Activated CD4-positive, alpha-beta T cell treated with anti-CD3 and anti-CD28 coated beads, Interleukin-2, amount 10 ng/mL, durations not matched to agents 24 days and 14 days (primary cell): ENCODE measurements around the gene REPIN1. TPM values are rescaled to one million over a fixed set of nuclear protein-coding genes. Genes with fewer than 3 reads are reported as not detected.

Experiments used
- DNase-seq: peaks from one replicate; pipeline ENCODE4 v3.0.0; 2022
- H3K27ac Mint-ChIP-seq: one replicate; pipeline ENCODE4 v1.8.0; 2022; ENCODE audit warnings: mild to moderate bottlenecking, mixed read lengths
- H3K27me3 Mint-ChIP-seq: one replicate; pipeline ENCODE4 v1.8.0; 2022; ENCODE audit warnings: mixed read lengths
- H3K36me3 Mint-ChIP-seq: one replicate; pipeline ENCODE4 v1.8.0; 2022; ENCODE audit warnings: low read depth, mild to moderate bottlenecking, mixed read lengths
- H3K4me1 Mint-ChIP-seq: one replicate; pipeline ENCODE4 v1.8.0; 2021; ENCODE audit warnings: mixed read lengths
- H3K4me3 Mint-ChIP-seq: one replicate; pipeline ENCODE4 v1.8.0; 2022; ENCODE audit warnings: mild to moderate bottlenecking, moderate library complexity, mixed read lengths
- H3K9me3 Mint-ChIP-seq: one replicate; pipeline ENCODE4 v1.8.0; 2021; ENCODE audit warnings: mixed read lengths
- intact Hi-C: fragments of 100-400 bp; cut with micrococcal nuclease; formaldehyde crosslinking; loops from one replicate; pipeline ENCODE4 v1.15.1; 2023
- total RNA-seq: library from RNA; stranded (reverse); gene quantifications from 2 replicates; pipeline ENCODE4 v1.2.3, GENCODE V29; 2022

The REPIN1 gene
- total RNA-seq, 1 donor from 2014 or later, result 79.7 TPM

DNA sequence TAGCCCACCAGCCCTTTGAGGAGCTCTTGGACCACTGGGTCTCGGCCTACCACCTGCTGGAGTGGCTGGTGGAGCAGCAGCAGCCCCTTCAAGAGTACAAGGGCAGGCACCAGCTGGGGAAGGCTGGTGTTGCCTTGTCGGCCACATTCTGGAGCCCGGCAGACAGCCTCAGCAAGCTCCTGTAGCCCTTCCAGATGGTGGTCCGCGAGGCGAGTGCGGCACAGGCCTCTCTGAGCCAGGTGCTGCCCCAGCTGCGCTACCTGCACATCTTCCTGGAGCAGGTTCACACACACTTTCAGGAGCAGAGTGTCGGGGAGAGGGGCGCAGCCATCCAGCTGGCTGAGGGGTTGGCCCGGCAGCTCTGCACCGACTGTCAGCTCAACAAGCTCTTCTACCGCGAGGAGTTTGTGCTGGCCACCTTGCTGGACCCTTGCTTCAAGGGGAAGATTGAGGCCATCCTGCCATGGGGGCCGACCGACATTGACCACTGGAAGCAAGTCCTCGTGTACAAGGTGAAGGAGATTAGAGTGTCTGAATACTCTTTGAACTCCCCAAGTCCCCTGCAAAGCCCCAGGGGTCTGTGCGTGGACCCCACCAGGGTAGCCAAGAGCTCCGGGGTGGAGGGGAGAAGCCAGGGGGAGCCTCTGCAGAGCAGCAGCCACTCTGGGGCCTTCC, 38.3 kb upstream of the REPIN1 start:
- no peak overlapping the region for H3K4me3 Mint-ChIP-seq
- H3K4me1 Mint-ChIP-seq, result peaks cover 6% of the 10 kb centered on the region
- H3K36me3 Mint-ChIP-seq, result peaks cover 35% of the 10 kb centered on the region

DNA sequence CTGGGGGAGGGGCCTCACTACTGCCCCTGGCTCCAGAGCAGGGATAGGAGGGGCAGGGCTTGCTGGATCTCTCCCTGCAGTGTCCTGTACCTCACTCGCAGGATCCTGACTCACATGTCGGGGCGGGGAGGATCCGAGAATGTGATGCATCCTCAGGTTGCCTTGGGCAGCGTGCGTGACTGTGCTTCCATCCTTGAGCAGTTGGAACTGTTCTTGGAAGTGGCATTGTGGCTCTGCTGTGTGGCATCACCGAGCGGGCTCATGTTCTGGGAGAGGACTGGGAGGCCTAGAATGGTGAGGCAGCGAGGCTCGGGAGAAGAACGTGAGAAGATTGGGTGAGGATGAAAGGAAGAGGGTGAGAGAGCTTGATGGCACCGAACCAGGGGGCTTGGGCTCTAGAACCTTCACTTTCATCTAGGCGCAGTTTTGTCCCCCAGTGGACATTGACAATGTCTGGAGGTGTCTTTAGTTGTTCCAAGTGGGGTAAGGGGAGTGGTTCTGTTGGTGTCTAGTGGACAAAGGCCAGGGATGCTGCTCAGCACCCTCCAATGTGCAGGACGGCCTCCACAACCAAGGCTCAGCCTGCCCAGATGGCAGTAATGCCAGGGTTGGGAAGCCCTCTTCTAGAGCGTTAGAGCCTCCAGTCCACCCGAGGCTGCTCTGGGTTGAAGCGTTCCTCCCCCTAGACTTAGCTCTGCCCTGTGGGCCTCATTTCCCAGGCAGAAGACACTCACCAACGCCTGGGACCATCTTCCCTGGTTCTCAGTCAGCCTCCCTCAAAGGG, 35.6 kb upstream of the REPIN1 start:
- no peak overlapping the region for H3K27ac Mint-ChIP-seq

More for the DNA sequence above, 38.3 kb upstream of the REPIN1 start:
- intact Hi-C loops, result no loop called here
- no peaks in the 10 kb centered on the region for H3K27me3 Mint-ChIP-seq
- no peak overlapping the region for H3K27ac Mint-ChIP-seq
- H3K9me3 Mint-ChIP-seq, result no peaks in the 10 kb centered on the region
- DNase-seq, result no peak

DNA sequence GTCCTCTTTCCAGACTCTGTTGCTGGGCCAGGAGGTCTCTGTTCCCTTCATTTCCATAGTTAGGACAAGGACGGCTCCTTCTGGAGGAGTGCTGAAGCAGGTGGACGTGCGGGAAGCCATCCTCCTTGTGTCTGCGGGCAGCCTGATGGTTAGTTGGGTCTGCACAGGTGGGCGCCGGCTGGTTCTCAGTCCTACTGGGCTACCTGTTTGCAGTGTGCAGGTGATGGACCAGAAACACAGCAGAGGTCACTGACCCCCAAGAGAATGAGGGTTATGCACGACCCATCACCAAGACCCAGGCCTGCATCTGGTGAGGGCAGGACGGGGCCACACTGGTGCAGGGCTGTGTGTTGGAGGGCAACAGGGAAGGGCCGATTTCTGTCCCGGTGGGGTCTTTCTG, 35.0 kb upstream of the REPIN1 start:
- Mint-ChIP-seq H3K9me3 (no peaks in the 10 kb centered on the region), H3K4me3 (no peak overlapping the region), H3K36me3 (peaks cover 16% of the 10 kb centered on the region), H3K27ac (no peak overlapping the region), H3K27me3 (no peaks in the 10 kb centered on the region), H3K4me1 (no peaks in the 10 kb centered on the region)
- intact Hi-C loops, result no loop called here
- DNase-seq, result no peak

More for the DNA sequence above, 35.6 kb upstream of the REPIN1 start:
- Mint-ChIP-seq H3K4me1 (no peaks in the 10 kb centered on the region), H3K27me3 (no peaks in the 10 kb centered on the region), H3K4me3 (no peak overlapping the region), H3K9me3 (no peaks in the 10 kb centered on the region), H3K36me3 (peaks cover 19% of the 10 kb centered on the region)
- intact Hi-C loops, result no loop called here
- DNase-seq, result no peak

DNA sequence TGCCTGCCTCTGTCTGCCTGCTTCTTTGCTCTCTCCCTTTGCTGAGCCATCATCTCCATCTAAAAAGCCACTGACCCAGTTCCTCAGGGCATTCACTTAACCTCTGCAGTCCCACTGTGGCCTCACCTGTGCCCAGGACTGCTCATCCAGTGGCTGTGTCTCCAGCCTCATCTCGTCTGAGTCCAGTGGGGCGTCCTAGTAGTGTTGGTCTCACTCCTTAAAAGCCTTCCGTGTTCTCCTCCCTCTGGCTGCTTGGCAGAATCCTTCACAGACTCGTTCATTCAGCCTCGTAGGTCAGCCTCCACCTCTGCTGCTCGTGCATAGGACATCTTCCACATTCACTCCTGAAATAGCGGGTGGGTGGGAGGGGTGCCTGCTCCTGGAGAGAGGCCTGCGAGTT, 34.5 kb upstream of the REPIN1 start:
- DNase-seq, result no peak
- Mint-ChIP-seq H3K4me3 (no peak overlapping the region), H3K9me3 (no peaks in the 10 kb centered on the region), H3K27me3 (no peaks in the 10 kb centered on the region), H3K4me1 (no peaks in the 10 kb centered on the region), H3K36me3 (peaks cover 12% of the 10 kb centered on the region), H3K27ac (no peak overlapping the region)
- intact Hi-C loops, result no loop called here

DNA sequence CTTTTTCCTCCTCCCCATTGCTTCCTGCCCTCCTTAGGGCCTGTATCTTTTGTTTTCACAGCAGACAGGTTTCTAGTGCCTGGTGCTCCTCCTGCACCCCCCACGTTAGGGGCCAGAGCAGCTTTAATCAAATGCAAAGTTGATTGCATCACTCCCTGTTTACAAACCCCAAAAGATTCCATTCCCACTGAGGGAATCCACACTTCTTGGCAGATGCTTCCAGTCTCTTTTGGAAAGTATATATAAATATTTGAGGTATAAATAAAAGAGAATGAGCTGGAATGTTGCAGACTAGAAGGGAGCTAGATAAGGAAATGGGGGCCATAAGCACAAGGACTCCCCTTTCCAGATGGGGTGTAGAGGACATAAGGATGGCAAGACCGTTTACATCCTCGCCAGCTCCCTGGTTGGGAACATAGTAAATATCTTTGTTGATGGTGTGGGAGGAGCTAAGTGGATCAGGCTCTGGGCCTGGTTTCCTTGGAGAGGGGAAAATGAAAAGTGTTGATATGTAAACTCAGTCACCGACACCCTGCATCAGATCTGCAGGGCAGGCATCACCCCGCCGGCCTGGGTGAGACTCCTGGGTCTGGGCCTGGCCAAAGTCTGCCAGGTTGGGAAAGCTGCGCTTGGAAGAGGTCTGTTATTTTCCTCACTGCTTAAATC, 33.4 kb upstream of the REPIN1 start:
- Mint-ChIP-seq H3K36me3 (peaks cover 11% of the 10 kb centered on the region), H3K4me3 (no peak overlapping the region), H3K27me3 (peaks cover 6% of the 10 kb centered on the region), H3K9me3 (no peaks in the 10 kb centered on the region), H3K4me1 (no peaks in the 10 kb centered on the region), H3K27ac (no peak overlapping the region)
- intact Hi-C loops, result no loop called here
- DNase-seq, result no peak

DNA sequence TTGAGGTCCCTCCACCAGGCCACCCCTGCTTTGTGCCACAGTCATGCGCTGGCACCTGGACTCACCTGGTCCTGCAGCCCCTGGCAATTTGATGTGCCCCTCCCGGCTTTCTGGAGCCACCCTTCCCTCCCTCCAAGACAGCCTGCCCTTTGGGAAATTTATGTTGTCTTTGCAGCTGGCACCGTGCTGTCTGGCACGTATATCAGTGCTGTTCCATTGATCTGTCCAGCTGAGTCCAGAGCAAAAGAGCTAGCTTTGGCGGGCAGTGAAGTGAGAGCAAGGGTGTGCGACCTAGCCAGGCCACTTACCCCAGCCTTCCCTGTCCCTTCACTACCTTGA, 32.9 kb upstream of the REPIN1 start:
- Mint-ChIP-seq H3K9me3 (no peaks in the 10 kb centered on the region), H3K27ac (no peak overlapping the region), H3K27me3 (peaks cover 9% of the 10 kb centered on the region), H3K36me3 (peaks cover 11% of the 10 kb centered on the region), H3K4me1 (no peaks in the 10 kb centered on the region), H3K4me3 (no peak overlapping the region)
- no peak for DNase-seq
- intact Hi-C loops, result no loop called here

DNA sequence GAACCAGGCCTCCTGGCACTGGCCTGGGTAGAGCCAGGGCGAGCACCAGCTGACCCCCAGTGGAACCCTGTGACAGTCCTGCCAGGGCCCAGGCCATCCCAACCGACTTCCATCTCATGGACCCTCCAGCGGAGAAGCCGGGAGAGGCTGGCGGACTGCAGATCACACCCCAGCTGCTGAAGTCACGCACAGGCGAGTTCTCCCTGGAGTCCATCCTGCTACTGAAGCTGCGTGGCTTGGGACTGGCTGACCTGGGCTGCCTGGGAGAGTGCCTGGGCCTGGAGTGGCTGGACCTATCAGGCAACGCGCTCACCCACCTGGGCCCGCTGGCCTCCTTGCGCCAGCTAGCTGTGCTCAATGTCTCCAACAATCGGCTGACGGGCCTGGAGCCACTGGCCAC, 31.9 kb upstream of the REPIN1 start:
- Mint-ChIP-seq H3K4me3 (no peak overlapping the region), H3K36me3 (peaks cover 4% of the 10 kb centered on the region), H3K27me3 (peaks cover 14% of the 10 kb centered on the region), H3K9me3 (no peaks in the 10 kb centered on the region), H3K27ac (no peak overlapping the region), H3K4me1 (no peaks in the 10 kb centered on the region)
- DNase-seq, result no peak
- intact Hi-C loops, result no loop called here

DNA sequence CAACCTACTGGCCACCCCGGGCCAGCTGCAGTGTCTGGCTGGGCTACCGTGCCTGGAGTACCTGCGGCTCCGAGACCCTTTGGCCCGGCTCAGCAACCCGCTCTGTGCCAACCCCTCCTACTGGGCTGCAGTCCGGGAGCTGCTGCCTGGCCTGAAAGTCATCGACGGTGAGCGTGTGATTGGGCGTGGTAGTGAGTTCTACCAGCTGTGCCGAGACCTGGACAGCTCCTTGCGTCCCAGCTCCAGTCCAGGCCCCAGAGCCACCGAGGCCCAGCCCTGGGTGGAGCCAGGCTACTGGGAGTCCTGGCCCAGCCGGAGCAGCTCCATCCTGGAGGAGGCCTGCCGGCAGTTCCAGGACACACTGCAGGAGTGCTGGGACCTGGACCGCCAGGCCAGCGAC, 31.4 kb upstream of the REPIN1 start:
- Mint-ChIP-seq H3K4me1 (peaks cover 3% of the 10 kb centered on the region), H3K9me3 (no peaks in the 10 kb centered on the region), H3K36me3 (peaks cover 8% of the 10 kb centered on the region), H3K27me3 (peaks cover 18% of the 10 kb centered on the region), H3K27ac (no peak overlapping the region), H3K4me3 (no peak overlapping the region)
- no peak for DNase-seq
- intact Hi-C loops, result no loop called here

DNA sequence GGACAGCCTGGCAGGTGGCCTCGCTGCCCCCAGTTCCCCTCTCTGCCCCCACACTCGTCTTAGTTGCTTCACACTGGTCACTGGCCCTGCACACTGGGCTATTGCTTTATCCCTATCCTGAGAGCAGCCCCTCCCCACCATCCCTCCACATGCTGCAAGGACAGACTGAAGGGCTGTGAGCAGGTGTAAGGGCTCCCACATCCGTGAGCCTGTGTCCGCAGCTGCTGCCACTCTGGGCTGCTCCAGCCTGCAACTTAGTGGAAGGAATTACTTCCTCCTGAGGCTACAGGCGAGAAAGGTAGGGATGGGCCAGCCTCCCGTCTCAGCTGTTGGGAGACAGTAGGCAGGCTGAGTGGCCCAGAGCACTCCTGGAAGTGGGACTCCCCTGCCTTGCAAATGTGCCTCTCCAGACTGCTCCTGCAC, 31.0 kb upstream of the REPIN1 start:
- DNase-seq, result no peak
- intact Hi-C loops, result no loop called here
- Mint-ChIP-seq H3K27me3 (peaks cover 23% of the 10 kb centered on the region), H3K4me1 (peaks cover 3% of the 10 kb centered on the region), H3K27ac (no peak overlapping the region), H3K36me3 (peaks cover 8% of the 10 kb centered on the region), H3K4me3 (no peak overlapping the region), H3K9me3 (no peaks in the 10 kb centered on the region)

DNA sequence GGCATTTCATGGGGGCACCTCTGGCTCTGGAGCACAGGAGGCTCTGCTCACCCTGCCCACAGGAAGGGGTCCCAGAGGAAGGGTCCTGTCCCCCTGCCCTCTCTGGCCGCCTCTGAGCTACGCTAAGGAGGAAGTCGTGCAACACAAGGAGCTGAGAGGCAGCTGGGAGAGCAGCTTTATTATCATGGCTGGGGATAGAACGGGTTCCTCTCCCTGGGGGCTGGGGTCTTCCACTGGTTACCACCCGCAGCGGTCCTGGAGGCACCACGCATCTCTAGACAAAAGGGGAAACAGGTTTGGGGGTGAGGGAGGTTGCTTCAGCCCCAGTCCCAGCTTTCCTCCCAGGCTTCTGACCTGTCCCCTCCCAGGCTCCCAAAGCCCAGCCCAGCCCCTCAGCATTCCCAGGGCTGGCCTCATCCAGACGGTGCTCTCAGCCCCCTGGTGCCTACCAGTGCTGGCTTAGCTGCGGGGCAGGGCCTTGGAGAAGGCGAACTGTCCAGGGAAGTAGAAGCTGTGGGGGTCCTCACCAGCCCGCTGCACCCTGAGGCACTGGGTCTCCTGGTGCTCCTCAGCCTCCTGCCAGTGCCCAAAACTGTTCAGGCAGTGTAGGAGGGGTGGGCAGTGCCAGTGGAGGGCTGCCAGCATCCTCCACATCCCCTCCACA, 30.3 kb upstream of the REPIN1 start:
- no peak overlapping the region for H3K27ac Mint-ChIP-seq
- peaks cover 8% of the 10 kb centered on the region for H3K36me3 Mint-ChIP-seq
- H3K4me1 Mint-ChIP-seq, result peaks cover 3% of the 10 kb centered on the region
- DNase-seq, result no peak
- intact Hi-C loops, result no loop called here
- peaks cover under 1% of the 10 kb centered on the region for H3K9me3 Mint-ChIP-seq
- peaks cover 30% of the 10 kb centered on the region for H3K27me3 Mint-ChIP-seq
- H3K4me3 Mint-ChIP-seq, result no peak overlapping the region

DNA sequence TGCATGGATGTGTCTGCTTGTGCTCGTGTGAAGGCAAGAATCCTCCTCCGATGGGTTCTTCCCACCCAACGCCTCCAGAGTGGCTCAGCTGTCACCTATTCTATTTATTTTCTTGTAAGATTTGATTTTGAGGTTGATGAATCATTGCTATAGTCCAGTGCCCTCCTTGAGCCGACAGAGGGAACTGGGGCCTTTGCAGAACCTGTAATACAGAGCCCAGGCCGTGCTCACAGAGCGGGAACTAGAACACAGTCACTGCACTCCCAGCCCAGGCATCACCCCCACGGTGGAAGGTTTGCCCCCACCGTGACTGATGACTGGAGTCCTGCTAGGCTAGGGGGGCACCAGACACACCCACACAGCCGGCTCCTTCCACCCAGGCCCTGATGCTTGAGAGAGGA, 29.2 kb upstream of the REPIN1 start:
- Mint-ChIP-seq H3K9me3 (peaks cover 8% of the 10 kb centered on the region), H3K36me3 (peaks cover 8% of the 10 kb centered on the region), H3K27ac (no peak overlapping the region), H3K4me1 (peaks cover 3% of the 10 kb centered on the region), H3K27me3 (peaks cover 37% of the 10 kb centered on the region), H3K4me3 (no peak overlapping the region)
- intact Hi-C loops, result no loop called here
- DNase-seq, result no peak

DNA sequence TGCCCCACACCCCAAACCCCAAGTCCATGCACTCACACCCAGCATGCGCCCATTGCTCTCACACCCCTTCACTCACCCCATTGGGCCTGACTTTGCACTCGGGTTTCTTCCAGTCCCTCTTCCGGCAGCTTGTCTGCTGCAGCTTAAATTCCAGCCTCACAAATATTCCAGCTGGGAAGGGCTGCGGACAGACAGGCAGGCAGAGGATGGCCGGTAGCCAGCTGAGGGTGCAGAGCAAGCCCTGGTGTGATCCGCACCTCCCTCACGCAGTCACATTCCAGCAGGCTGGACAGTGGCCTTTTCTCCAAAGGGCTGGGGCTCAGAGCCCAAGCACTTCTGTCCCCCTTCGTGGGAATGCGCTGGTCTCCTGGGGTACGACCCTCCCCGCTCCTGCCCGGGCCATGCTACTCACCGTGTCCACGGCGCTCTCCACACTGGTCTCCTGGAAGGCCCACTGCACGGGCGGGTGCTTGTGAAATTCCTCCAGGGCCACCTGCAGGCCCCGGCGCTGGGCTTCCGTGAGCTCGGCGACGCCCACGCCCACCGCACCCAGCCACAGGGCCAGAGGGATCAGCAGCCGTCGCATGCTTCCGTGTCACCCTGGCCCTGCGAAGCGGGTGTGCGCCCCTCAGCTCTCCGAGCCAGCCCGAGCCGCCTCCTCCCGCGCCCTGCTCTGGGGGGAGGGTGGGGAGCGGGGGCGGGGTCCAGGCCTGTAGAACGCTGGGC, 28.4 kb upstream of the REPIN1 start:
- Mint-ChIP-seq H3K27me3 (peaks cover 38% of the 10 kb centered on the region), H3K36me3 (peaks cover 6% of the 10 kb centered on the region), H3K9me3 (peaks cover 8% of the 10 kb centered on the region), H3K4me1 (peaks cover 3% of the 10 kb centered on the region), H3K4me3 (no peak overlapping the region), H3K27ac (no peak overlapping the region)
- DNase-seq, result no peak
- intact Hi-C loops, result no loop called here

DNA sequence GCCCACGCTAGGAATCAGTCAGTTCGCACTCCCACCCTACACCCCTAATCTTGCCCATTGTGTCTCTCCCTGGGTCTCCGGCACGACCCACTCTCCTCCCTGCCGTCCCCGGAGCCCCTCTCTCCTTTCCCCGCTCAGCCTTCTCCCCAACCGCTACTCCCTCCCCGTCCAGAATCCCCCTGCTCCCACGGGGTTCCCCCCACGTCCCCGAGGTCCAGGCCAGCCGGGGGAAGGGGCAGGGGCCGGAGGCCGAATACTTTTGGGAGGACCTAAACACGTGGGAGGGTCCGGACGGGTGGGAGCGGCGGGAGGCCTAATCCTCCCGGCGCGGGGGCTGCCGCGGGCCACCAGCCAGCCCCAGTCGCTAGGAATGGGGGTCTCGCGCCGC, 27.8 kb upstream of the REPIN1 start:
- Mint-ChIP-seq H3K4me3 (no peak overlapping the region), H3K27me3 (peaks cover 38% of the 10 kb centered on the region), H3K4me1 (peaks cover 3% of the 10 kb centered on the region), H3K27ac (no peak overlapping the region), H3K9me3 (peaks cover 8% of the 10 kb centered on the region), H3K36me3 (peaks cover 6% of the 10 kb centered on the region)
- DNase-seq, result no peak
- intact Hi-C loops, result no loop called here
